GM12875 (cell line): ENCODE data around the gene MAP1LC3B2.

Source experiments
- H3K4me3 ChIP-seq: one replicate; pipeline ENCODE4 v1.5.1; 2011; ENCODE audit warnings: low read depth, low read length, control low read depth
- TF ChIP-seq, protein P1 (sequence below): IDR thresholded peaks from 2 replicates; pipeline ENCODE4 v1.5.1; 2011; ENCODE audit warnings: low read depth, mild to moderate bottlenecking, control low read depth, inconsistent platforms, low read length, moderate library complexity, borderline replicate concordance; ENCODE audit not compliant: insufficient read depth

MAP1LC3B2 gene

DNA sequence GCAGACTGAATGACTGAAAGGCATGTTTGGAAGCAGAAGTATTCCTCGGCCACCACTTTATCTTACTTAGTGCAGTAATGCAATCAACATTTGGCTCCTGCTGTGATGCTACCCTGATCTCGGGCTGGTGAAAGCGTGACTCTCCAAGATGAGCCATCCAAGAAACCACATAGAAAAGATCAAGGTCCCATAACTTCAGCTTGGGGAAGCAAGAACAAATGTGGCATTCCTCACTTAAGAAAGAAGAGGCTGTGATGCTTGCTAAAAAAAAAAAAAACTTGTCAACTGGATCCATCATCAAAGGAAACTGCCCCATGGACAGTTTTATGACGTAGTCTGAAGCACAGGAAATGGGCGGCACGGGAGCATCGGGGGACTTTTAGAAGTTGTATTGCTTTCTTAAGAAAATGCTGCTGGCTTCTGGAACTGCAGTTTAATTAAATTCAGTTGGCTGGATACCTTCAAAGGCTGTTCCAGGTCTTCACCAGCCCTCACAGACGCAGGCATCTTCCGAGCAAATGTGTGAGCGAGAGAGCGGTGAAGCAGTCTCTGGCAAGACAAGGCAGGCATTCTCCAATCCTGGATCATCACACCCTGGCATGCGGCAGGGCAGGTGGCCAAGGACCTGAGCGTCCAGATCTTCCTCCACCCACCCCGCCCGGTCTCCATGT is 38.2 kb upstream of the MAP1LC3B2 start:
- TF ChIP-seq, protein P1, sequence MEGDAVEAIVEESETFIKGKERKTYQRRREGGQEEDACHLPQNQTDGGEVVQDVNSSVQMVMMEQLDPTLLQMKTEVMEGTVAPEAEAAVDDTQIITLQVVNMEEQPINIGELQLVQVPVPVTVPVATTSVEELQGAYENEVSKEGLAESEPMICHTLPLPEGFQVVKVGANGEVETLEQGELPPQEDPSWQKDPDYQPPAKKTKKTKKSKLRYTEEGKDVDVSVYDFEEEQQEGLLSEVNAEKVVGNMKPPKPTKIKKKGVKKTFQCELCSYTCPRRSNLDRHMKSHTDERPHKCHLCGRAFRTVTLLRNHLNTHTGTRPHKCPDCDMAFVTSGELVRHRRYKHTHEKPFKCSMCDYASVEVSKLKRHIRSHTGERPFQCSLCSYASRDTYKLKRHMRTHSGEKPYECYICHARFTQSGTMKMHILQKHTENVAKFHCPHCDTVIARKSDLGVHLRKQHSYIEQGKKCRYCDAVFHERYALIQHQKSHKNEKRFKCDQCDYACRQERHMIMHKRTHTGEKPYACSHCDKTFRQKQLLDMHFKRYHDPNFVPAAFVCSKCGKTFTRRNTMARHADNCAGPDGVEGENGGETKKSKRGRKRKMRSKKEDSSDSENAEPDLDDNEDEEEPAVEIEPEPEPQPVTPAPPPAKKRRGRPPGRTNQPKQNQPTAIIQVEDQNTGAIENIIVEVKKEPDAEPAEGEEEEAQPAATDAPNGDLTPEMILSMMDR: no peak
- H3K4me3 ChIP-seq: no peak overlapping the region

DNA sequence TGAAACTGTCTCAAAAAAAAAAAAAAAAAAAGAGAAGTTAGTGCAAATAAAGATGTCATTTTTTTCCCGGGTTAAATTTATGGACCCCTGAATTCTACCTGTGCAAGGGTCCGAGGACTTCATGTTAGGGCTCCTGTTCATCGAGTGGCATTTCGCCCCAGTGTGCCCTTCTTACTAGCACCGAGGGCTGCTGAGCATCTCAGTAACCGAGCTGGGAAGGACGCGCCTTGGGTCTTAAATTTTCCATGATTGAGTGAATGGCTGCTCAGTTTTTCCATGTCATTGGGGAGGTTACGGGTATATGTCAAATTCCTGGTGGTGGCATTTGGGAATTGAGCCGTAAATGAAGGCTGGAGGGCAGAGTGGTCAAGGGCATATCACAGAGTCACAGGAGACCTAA is 34.9 kb upstream of the MAP1LC3B2 start:
- TF ChIP-seq, protein P1: no peak
- H3K4me3 ChIP-seq: no peak overlapping the region

DNA sequence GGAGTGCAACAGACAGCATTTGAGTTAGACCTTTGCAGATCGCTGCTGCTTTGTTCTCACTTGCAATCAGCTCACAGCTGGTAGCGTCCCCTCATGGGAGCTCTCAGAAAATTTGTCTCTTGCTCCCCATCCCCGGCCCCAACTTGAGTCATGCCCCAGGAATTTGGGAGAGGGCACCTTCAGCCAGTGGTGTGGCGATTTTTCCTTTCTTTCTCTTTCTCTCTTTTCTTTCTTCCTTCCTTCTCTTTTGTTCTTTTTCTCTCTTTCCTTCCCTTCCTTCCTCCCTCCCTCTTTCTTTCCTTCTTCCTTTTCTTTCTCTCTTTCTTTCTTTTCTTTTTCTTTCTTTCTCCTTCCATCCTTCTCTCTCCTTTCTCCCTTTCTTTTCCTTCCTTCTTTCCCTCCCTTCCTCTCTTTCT is 34.2 kb upstream of the MAP1LC3B2 start:
- H3K4me3 ChIP-seq: no peak overlapping the region
- TF ChIP-seq, protein P1: no peak

DNA sequence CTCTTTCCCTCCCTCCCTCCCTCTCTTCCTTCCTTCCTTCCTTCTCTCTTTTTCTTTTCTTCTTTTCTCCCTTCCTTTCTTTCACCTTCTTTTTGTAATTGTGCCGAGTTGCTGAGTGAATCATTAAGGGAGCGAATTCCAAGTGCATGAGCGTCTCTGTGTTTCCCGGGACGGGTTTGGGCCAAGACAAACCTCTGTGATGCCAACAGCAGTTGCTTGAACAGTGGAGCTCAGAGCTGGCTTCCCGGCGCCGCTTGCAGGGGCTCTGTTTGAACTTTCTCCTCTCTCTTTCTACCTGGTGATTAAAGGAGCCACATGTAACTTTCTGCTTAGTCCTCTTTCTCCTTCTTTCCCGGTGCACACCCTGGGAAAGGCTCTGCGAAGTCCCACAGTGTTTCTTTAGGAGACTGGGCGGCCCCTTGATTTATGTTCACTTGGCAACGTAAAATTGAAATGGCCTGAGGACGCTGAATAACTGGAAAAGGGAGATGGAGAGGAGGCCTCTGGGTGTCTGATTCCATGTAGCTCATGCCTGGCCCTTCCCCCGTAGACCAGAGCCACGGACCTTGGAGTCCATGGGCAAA is 33.7 kb upstream of the MAP1LC3B2 start:
- TF ChIP-seq, protein P1: no peak
- H3K4me3 ChIP-seq: no peak overlapping the region

DNA sequence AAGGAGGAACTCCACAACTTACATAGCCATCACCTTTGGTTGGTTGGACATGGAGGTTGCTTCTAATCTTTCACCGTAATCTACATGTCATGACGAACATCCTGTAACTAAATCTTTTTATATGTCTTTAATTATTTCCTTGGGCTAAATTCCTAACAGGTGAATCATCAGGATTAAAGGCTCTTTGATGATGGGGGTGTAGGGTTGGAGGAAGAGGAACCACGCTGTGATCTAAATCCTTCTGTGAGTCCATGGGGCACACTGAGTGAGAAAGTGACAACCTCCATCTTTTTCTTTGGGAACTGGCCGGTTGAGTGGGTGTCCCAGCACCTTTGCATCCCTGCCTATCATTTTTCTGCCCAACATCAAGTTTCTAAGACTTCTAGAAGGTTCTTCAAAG is 31.1 kb upstream of the MAP1LC3B2 start:
- H3K4me3 ChIP-seq: no peak overlapping the region
- TF ChIP-seq, protein P1: no peak

DNA sequence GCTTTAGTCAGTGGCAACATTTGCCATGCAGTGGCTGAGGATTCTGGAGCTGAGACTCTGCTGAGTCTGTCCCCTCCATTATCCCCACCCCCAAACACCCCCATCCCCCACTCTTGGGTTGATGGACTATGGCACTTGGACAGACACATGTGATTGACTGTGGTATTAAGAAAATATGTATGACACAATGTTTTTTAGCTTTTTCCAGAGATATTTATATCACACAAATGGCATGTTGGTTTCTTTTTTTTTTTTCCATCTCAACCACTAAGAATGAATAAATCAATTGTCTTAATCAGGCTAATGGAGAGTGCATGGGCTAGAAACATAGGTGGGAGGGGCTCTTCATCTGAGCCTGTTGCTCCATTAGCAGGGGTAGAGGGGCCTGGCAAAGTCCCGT is 30.7 kb upstream of the MAP1LC3B2 start:
- no peak overlapping the region for H3K4me3 ChIP-seq
- TF ChIP-seq, protein P1: no peak

DNA sequence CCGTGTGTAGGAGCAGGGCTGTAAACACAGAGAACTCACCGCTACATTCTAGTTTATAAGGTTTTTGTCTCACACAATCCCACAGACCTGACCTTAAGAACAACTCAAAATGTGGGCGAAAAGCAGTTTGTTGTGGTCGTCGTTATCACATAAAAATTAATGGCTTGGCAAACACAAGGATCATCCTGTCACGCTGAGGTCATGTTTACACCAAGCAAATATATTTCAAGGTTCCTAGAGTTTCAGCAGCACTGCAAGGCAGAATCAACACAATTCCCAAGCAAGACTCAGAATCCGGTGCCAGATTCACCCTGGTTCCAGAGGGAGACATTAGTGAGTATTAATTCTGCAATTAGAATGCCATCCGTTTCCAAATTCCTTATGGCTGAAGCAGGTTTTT is 30.1 kb upstream of the MAP1LC3B2 start:
- no peak overlapping the region for H3K4me3 ChIP-seq
- TF ChIP-seq, protein P1: no peak
